Panc1 (cell line): Measurements from ENCODE around the gene TAF13.

Experiments used
- CTCF ChIP-seq: fragments of 450-650 bp; IDR thresholded peaks from 2 replicates; pipeline ENCODE4 v1.5.1; 2017; ENCODE audit warnings: mild to moderate bottlenecking
- POLR2AphosphoS5 ChIP-seq: IDR thresholded peaks from 2 replicates; pipeline ENCODE4 v1.6.1; 2012; ENCODE audit warnings: mild to moderate bottlenecking, low read depth, low read length, moderate library complexity
- SIN3A ChIP-seq: IDR thresholded peaks from 2 replicates; pipeline ENCODE4 v1.6.1; 2012; ENCODE audit warnings: low read depth, mild to moderate bottlenecking, low read length, moderate library complexity, borderline replicate concordance; ENCODE audit not compliant: insufficient read depth
- TF ChIP-seq, protein P1 (sequence below), 2 experiments: IDR thresholded peaks; 2 replicates each; pipeline ENCODE4 v1.6.1; 2011 to 2012; ENCODE audit warnings: low read depth in 2 of 2, control low read depth in 1 of 2, low read length in 1 of 2, mild to moderate bottlenecking in 1 of 2, moderate library complexity in 1 of 2; ENCODE audit not compliant: insufficient read depth in 1 of 2

GRCh38 chr1:109060707-109061106 lies 15.1 kb downstream of the TAF13 start:
- TF ChIP-seq POLR2AphosphoS5 (no peak), CTCF (no peak), SIN3A (no peak)
- TF ChIP-seq, protein P1, sequence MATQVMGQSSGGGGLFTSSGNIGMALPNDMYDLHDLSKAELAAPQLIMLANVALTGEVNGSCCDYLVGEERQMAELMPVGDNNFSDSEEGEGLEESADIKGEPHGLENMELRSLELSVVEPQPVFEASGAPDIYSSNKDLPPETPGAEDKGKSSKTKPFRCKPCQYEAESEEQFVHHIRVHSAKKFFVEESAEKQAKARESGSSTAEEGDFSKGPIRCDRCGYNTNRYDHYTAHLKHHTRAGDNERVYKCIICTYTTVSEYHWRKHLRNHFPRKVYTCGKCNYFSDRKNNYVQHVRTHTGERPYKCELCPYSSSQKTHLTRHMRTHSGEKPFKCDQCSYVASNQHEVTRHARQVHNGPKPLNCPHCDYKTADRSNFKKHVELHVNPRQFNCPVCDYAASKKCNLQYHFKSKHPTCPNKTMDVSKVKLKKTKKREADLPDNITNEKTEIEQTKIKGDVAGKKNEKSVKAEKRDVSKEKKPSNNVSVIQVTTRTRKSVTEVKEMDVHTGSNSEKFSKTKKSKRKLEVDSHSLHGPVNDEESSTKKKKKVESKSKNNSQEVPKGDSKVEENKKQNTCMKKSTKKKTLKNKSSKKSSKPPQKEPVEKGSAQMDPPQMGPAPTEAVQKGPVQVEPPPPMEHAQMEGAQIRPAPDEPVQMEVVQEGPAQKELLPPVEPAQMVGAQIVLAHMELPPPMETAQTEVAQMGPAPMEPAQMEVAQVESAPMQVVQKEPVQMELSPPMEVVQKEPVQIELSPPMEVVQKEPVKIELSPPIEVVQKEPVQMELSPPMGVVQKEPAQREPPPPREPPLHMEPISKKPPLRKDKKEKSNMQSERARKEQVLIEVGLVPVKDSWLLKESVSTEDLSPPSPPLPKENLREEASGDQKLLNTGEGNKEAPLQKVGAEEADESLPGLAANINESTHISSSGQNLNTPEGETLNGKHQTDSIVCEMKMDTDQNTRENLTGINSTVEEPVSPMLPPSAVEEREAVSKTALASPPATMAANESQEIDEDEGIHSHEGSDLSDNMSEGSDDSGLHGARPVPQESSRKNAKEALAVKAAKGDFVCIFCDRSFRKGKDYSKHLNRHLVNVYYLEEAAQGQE (IDR thresholded peaks at IDR 0.05; ENCODE audit: insufficient read depth in 1 of 2, low read depth in 2 of 2, low read length in 1 of 2): no peak
